ENCODE measurements around the gene P3R3URF. TPM values are rescaled to one million over a fixed set of nuclear protein-coding genes. Genes with fewer than 3 reads are reported as not detected.
A peak's percentile ranks its signal among the peaks of the same experiment; 100 is the strongest.

Gene P3R3URF
- total and polyA plus RNA-seq, 9 of the 15 experiments (the other 6 are each of a cell fraction or from before 2014, with no cell fraction given) = not detected

DNA sequence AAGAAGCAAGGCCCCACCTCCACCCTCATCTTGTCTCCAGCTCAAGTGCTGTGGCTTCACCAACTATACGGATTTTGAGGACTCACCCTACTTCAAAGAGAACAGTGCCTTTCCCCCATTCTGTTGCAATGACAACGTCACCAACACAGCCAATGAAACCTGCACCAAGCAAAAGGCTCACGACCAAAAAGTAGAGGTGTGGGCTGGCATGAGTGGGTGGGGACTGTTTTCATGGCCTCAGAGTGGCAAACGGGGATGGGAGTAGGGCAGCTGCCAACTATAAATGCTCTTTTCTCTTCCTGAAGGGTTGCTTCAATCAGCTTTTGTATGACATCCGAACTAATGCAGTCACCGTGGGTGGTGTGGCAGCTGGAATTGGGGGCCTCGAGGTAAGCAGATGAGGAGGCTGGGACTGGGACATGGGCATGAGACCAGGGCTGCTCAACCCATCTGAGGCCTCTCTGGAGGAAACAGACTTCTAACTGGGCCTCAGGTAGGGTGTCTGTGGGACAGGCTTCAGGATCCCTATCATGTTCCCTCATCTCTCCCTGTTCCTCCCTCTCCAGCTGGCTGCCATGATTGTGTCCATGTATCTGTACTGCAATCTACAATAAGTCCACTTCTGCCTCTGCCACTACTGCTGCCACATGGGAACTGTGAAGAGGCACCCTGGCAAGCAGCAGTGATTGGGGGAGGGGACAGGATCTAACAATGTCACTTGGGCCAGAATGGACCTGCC is 8.8 kb upstream of the P3R3URF start:
- peaks cover 15 to 17% of the 10 kb centered on the region in 2 experiments for H3K4me1 ChIP-seq (replicated peaks in 1 of 2; ENCODE audit: control insufficient read depth in 2 of 2, insufficient read depth in 2 of 2, low read length in 2 of 2)
- POLR2A ChIA-PET = interaction anchor here (1.1 to 4.1 kb wide), 4 partner anchors 9 to 38 kb away, joined by 4 to 19 read pairs (median 5); partner anchors contain the start of gene TSPAN1
- H3K27me3 ChIP-seq (ENCODE audit: control insufficient read depth in 2 of 2, insufficient read depth in 2 of 2, low read length in 2 of 2) = no peaks in the 10 kb centered on the region
- DNase-seq (ENCODE audit: extremely low read depth in 1 of 4, low spot score in 3 of 4) = peak in 2 of 4 experiments; percentile 44 to 45
- H3K36me3 ChIP-seq (ENCODE audit: control insufficient read depth, insufficient read depth, low read length) = peaks cover 23% of the 10 kb centered on the region
- peaks cover 5% of the 10 kb centered on the region for H3K9me1 ChIP-seq (ENCODE audit: control insufficient read depth, insufficient read depth, low read length)
- ATAC-seq = peak; percentile 9; the same call in 1 of the 3 replicates
- no peak overlapping the region for H3K4me2 ChIP-seq (ENCODE audit: insufficient read depth, low read length)
- H2AFZ ChIP-seq (ENCODE audit: low read depth, low read length) = no peak overlapping the region
- H3K9ac ChIP-seq (ENCODE audit: insufficient read depth in 1 of 2, low read depth in 2 of 2, low read length in 2 of 2) = peak overlapping the region in 1 of 2 experiments; percentile 9; a peak in 1 of 4 replicates
- H3K79me2 ChIP-seq (ENCODE audit: control insufficient read depth, insufficient read depth, low read length) = no peaks in the 10 kb centered on the region
- in situ Hi-C loops (cut with MboI) = loop anchor here (25.0 kb wide), 1 partner anchor 548 kb away; no protein-coding TSS in a partner anchor
- no peaks in the 10 kb centered on the region for H3K9me3 ChIP-seq (replicated peaks; ENCODE audit: control insufficient read depth, insufficient read depth, low read depth, low read length)
- peak; percentile 11 for FAIRE-seq
- BruUV-seq (replicated peaks) = no TSS peak
- CTCF ChIA-PET (ENCODE audit: low intra/inter-chr PET ratio) = interaction anchor here (1.2 kb wide), 1 partner anchor 39 kb away, joined by 3 read pairs; no protein-coding TSS in a partner anchor
- no peak overlapping the region for H3K4me3 ChIP-seq
- WGBS (ENCODE audit: insufficient coverage, low coverage, missing lambda C conversion rate) = 33% methylated on average over 7 of the region's 7 CpGs
- no peak overlapping the region for H3K27ac ChIP-seq (ENCODE audit: extremely low read depth, low read depth, low read length)
- no peaks in the 10 kb centered on the region; the same call in 1 of the 2 replicates for H4K20me1 ChIP-seq (replicated peaks; ENCODE audit: control insufficient read depth, insufficient read depth, low read length)
- intact Hi-C loops (cut with micrococcal nuclease) = loop anchor here (5.0 kb wide), 1 partner anchor 162 kb away; no protein-coding TSS in a partner anchor
- TF ChIP-seq SRSF3 (IDR thresholded peaks at IDR 0.05; ENCODE audit: insufficient read depth, low read length) (no peak), SPI1 (IDR thresholded peaks at IDR 0.05; ENCODE audit: borderline replicate concordance, low read depth, low read length) (peak; percentile 22; the same call in 1 of the 2 replicates), MTF1 (CRISPR knock-in tag; IDR thresholded peaks at IDR 0.05; ENCODE audit: borderline replicate concordance) (no peak), ERF (CRISPR knock-in tag; IDR thresholded peaks at IDR 0.05) (no peak), E2F3 (CRISPR knock-in tag; IDR thresholded peaks at IDR 0.05) (no peak), PREB (CRISPR knock-in tag; IDR thresholded peaks at IDR 0.05) (no peak), RNF2 (IDR thresholded peaks at IDR 0.05) (no peak), SUPT5H (IDR thresholded peaks at IDR 0.05) (no peak), FOXK2 (conservative IDR thresholded peaks at IDR 0.05 in 1 of 2, IDR thresholded peaks at IDR 0.05 in 1 of 2; ENCODE audit: low read depth in 2 of 2) (no peak), HDAC1 (IDR thresholded peaks at IDR 0.05) (no peak), KDM5B (IDR thresholded peaks at IDR 0.05; ENCODE audit: insufficient replicate concordance, low read depth, low read length) (no peak), ZNF507 (tag; conservative IDR thresholded peaks at IDR 0.05) (no peak), FOXA1 (IDR thresholded peaks at IDR 0.05; ENCODE audit: borderline replicate concordance) (no peak), PHF21A (IDR thresholded peaks at IDR 0.05; ENCODE audit: borderline replicate concordance, low read depth) (no peak), MAFF (IDR thresholded peaks at IDR 0.05; ENCODE audit: low read length) (no peak), RBM15 (IDR thresholded peaks at IDR 0.05; ENCODE audit: insufficient read depth, low read length) (no peak), LCOR (CRISPR knock-in tag; IDR thresholded peaks at IDR 0.05) (no peak), ESRRB (CRISPR knock-in tag; IDR thresholded peaks at IDR 0.05; ENCODE audit: borderline replicate concordance) (no peak), ZNF324 (CRISPR knock-in tag; IDR thresholded peaks at IDR 0.05) (no peak), CC2D1A (IDR thresholded peaks at IDR 0.05) (no peak), POLR3G (IDR thresholded peaks at IDR 0.05; ENCODE audit: extremely low read depth, insufficient read length, insufficient replicate concordance) (no peak), BRCA1 (IDR thresholded peaks at IDR 0.05) (no peak), BRCA1 (CRISPR knock-in tag; IDR thresholded peaks at IDR 0.05) (no peak), SAFB (IDR thresholded peaks at IDR 0.05; ENCODE audit: borderline replicate concordance, low read depth, low read length) (no peak), EGR1 (conservative IDR thresholded peaks at IDR 0.05) (no peak)
